HPDE6-E6E7 (cell line): ENCODE results near the gene MRPS6.

Source experiments
- DNase-seq: peaks from one replicate; pipeline ENCODE4 v3.0.0; 2011; ENCODE audit warnings: missing footprints; ENCODE audit errors: extremely low spot score

Gene MRPS6

DNA sequence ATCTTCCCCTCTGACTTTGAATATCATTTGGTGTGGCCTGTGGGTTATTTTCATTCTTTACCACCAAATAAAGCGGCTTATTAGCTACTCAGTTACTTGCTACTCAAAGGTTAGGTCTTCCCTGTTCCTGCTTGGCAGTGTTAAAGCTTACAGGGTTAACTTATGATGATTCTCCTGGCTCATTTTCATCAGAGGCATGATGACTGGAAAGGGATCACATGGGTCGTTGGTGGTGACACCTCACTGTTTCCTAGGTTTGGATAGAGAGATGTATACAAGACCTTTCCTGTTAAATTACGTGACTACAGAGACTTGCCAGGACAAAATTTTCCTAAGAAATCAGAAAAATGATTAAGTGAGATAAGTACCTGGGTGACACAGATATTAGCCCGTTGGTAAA, 27.4 kb downstream of the MRPS6 start:
- DNase-seq, result no peak

DNA sequence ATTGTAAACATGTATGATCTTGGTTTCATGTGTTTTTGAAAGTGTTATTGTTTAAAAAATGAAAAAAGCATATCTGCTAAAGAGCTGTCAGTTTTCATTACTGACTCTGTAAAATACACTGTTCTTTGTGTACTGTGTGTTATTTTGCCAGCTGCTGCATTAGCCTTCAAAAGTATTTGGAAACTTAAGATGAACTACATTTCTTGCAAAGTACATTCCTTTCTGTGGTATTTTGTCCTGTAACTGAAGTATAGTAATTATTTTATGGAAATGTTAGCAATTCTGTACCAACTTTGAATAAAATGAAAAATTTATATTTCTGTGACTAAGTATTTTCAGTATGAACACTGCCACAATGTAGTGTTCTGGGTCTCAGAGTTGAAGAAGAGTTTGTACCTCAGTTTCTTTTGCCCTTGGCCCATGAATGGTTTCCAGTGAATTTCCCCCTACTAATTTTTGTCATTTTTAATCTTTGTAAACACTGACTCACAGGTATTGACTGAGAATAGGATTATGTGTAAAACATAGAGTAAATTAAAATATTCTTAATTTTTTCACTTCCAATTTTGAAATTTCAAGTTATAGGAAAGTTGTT, 32.7 kb downstream of the MRPS6 start:
- DNase-seq, result no peak

- DNase-seq, result no peak
These were observed 34.2 kb downstream of the MRPS6 start for GRCh38 chr21:34107606-34108005.

DNA sequence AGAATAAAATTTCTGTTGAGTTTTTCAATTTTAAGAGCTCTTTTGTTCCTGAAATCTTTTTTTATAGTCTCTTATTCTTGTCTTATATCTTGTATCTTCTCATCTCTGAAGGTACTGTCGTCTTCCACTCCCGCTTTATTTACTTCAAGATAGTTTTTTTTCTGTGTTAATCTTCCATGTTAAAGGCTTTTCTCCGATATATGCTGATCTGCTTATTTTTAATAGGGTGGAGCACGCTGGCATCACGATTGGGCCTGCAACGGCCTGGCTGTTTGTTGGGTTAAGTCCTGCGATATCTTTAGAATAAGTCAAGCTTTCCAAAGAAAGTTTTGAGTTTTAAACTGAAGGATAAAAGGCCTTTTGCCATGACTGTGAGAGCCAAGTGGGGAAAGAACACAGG, 35.7 kb downstream of the MRPS6 start:
- DNase-seq, result no peak

DNA sequence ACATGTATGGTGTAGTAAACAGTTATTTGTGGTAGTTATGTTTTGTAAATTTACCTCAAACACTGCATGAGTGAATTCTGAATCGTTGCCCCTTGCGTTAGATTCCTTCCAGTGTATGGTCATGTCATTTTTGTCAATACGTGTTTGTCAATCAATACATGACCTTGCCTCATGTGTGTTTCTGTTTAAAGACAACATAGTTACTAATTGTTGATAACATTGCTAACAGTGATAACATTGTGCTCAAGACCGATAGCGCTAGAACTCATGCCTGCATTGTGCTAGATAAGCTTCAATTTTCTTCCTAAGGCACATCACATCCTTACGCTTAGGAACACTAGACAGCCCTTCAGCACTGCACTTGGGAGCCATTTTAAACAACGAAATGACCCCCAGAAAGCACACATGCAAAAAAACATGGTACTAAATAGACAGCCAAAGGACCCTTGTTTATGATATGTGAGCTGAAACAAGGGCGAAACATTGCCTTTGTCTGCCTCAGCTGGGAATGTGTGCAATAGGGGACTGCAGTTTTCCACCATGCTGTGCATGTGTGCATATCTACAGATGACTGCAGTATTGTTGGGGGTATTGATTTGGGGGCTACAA, 37.3 kb downstream of the MRPS6 start:
- DNase-seq, result no peak

DNA sequence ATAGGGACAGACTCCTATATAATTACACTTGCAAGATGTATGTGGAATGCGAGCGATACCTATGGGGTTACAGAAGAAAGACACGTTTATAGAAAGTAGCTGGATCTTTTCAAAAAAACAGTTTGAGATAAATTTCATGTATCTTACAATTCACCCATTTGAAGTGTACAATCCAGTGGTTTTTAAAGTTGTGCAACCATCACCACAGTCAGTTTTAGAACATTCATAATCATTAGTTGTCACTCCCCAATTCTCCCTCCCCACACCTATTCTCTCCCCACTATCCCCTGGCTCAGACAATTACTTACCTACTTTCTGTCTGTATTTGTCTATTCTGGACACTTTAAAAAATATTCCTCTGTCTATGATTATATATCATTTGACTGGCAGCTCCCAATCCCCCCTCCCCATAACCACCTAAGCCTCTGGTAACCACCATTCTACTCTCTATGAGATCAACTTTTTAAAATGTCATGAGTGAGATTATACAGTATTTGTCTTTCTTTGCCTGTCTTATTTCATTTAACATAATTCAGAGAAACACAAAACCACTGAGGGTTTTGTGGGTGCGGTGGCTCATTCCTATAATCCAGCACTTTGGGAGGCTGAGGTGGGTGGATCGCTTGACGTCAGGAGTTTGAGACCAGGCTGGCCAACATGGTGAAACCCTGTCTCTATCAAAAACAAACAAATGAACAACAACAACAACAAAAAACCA, 39.1 kb downstream of the MRPS6 start:
- no peak for DNase-seq

GRCh38 chr21:34113842-34114241, 40.5 kb downstream of the MRPS6 start:
- no peak for DNase-seq

DNA sequence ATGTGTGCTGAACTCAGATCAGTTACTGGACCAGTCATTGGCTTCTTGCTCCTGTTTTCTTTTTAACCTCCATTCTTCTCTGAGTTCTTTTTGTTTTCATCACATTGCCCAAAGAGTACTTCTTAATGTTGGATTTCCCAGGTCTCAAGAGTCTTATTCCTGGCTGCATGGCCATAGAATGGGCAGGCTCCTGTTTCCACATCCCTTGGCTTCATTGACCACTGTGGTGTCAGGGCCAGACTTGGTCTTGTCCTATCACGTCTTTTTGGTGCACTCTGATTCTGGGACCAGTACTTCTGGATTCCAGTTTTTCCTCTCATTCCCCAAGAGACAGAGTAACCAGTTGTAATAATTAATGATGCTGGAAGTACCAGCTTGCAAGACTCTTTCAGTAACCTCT, 41.8 kb downstream of the MRPS6 start:
- no peak for DNase-seq

DNA sequence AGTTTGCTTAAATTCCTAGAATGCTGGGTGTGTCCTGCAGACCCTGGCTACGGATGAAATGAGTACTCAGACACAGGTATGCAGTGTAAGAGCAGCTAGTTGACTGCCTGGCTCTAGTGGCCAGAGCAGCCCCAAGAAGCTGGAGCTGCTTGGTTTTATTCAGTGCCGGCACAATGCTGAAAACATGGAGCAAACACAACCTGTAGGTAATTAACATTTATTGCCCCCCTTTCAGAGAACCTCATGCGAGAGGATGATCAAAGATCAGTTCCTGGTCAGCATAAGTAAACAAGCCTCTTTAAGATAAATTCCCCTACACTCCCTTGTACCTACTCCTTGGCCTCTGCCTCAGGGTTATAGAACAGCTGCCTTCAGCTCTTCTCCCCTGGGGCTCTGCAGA, 43.2 kb downstream of the MRPS6 start:
- DNase-seq, result no peak

- DNase-seq, result no peak
These were observed 47.5 kb downstream of the MRPS6 start for GRCh38 chr21:34120867-34121266.

- DNase-seq, result no peak
These were observed 48.7 kb downstream of the MRPS6 start for GRCh38 chr21:34122047-34122446.

DNA sequence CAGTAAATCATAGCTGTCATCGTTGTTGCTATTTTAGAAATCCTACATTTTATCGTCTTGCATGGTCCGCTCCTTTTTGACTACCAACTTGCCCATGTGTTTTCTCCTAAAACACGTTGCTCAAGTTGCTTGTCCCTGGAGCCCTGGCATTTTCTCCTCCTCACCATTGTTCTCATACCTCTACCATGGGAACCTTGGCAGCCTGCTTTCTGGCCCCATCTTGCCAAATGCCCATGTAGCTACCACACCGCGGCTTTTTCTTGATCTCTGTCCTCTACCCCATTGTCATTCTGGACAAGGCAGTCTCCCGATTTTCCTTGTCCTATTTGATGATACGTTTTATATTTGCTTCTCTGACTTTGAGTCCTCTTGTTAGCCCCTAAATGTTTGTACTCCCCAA, 50.2 kb downstream of the MRPS6 start:
- DNase-seq, result no peak

DNA sequence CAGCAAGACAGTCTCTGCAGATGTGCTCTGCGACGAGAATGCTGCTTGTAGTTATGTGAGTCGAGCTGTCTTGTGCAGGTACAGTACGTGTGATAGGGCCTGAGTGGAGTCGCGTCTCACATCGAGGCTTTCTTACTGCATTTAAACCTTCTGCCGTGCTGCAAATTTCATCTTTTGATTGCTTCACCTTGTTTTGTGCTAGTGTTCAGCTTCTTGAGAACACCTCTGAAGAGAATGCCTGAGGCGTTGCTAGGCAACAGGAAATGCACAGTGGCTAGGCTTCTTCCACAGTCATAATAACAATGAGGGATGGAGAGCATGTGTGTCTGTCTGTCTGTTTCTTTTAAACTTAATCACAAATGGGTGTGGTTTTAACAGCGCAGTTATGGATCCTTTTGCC, 52.9 kb downstream of the MRPS6 start:
- peak; percentile 46 for DNase-seq

- peak; percentile 39 for DNase-seq
These were observed 53.3 kb downstream of the MRPS6 start for GRCh38 chr21:34126691-34127090.

GRCh38 chr21:34128124-34128523, 54.7 kb downstream of the MRPS6 start:
- no peak for DNase-seq

DNA sequence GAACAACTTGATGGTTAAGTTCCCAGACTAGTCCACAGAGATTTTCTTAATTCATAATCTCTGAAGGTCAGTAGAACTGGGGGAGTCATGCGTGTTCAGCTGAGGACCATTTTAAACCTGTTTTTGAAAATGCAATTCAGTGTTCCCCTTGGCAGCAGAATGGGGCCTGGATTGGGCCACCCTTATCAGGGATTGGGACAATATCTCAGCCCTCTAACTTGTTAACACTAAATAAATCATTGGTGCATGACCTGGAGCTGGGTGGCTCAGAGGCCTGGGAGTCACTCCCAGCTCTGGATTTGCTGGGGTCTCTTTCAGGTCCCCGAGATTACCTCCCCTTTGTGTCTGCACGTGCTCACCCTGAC, 55.3 kb downstream of the MRPS6 start:
- DNase-seq, result no peak

DNA sequence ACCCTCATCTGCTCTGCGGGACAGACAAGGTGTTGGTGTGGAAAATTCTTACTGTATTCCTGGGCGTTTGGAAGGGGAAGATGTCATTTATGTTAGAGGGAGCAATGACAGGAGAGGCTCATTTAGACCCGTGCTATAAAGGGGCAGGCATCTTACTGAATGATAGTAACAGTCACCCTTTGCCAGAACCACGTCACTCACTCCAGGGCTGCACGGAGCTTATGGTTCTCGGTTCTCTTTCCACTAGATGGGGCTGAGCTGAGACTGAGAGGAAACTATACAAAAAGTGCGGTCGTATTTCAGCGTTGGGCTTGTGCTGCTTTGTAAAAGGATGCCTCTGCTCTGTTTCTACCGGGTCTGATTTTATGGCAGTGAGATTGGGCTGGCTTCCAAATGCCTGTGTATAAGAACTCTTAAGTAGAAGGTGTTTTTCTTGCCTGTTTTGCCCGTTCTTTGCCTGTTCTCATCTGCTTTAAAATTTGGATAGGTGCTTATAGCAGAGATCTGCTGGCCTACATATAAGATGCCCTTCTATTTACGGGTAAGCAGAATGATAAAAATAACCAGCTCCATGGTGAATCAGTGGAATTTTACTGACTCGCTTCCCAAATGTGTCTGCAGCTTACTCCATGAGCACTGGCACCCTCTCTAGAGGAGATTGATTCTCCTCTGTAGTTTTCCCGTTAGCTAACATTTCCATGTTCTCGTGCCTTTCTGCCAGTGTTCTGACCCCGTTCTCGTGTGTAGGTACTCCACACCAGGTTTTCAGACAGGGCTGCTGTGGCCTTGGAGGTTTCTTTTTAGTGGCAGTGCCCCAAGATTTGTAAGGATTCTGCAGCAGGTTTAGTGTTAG, 55.9 kb downstream of the MRPS6 start:
- DNase-seq, result no peak

DNA sequence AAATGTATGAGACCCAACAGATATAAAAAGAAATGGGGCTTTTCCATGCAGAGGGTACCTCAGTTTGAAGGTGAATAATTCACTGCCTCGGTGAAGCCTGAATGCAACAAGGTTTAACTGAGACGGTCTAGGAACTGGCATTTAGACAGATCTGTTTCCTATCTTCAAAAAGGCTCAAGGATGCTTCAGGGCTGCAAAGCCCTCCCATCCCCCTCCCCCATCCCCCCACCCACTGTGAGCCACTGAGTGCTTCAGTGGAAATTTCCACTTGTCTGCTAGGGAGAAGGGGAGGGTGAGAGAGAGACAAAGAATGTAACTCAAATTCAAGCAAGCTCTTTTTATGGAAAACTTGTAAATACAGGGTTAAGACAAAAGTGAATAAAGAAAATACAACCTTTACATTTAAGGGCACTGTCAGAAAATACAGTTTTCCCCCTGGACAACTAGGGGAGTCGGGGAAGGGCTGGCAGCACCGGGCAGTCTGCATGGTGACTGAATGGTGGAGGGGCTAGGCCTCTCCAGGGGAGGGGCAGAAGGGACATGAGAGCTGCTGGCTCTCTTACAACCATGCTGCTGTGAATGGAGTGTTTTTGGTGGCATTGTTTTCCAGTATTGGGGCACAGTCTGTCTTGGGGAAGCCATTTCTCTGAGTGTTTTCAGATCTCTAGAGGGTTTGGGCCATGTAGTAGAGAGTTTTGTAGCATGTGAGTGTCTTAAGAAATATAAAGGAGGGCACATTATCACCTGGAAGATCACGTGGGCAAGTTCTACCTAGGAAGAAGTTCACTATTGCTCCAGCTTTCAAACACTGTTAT, 56.7 kb downstream of the MRPS6 start:
- DNase-seq, result no peak

- DNase-seq, result no peak
These were observed 57.3 kb downstream of the MRPS6 start for GRCh38 chr21:34130716-34130985.

- DNase-seq, result no peak
These were observed 58.2 kb downstream of the MRPS6 start for GRCh38 chr21:34131586-34131985.

DNA sequence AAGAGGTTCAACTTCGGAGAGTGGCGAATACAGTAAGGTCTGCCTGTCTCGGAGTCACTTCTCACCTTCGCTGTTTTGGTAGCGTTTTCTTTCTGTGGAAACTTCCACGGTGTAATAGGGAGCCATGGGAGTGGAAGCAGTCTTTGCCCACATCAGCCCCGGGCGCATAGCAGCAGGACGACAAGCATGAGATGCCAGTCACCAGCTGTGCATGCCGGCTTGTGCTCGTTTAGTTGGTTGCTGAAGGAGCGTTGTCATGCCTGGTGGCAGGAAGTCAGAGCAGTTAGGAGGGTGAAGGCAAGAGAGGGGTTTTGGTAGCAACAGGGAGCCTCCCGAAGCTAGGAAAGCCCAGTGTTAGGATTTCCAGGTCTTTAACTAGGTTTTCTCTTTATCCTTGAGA, 58.8 kb downstream of the MRPS6 start:
- DNase-seq, result no peak

- no peak for DNase-seq
These were observed 59.5 kb downstream of the MRPS6 start for GRCh38 chr21:34132926-34133325.
